Tibial nerve (tissue), 4 donors: ENCODE results near the gene ARMC8.

Experiments
- CTCF ChIP-seq, 5 experiments: fragments of 200-600 bp in 3 of 5; fragments of 450-650 bp in 2 of 5; sonication (generic) in 3 of 5; IDR thresholded peaks; one replicate each; pipeline ENCODE4 v1.5.1; 2016 to 2019; ENCODE audit warnings: antibody characterized with exemption in 5 of 5, mild to moderate bottlenecking in 3 of 5, moderate library complexity in 2 of 5
- EP300 ChIP-seq, 2 donors: sonication (generic); formaldehyde crosslinking; IDR thresholded peaks; one replicate each; pipeline ENCODE4 v1.6.1; 2017; ENCODE audit warnings: antibody characterized with exemption in 2 of 2, mild to moderate bottlenecking in 1 of 2
- POLR2A ChIP-seq, 2 donors: fragments of 450-650 bp; IDR thresholded peaks; one replicate each; pipeline ENCODE4 v1.6.1; 2017; ENCODE audit warnings: antibody characterized with exemption in 2 of 2, mild to moderate bottlenecking in 2 of 2, moderate library complexity in 2 of 2

- no peak for TF ChIP-seq EP300 (IDR thresholded peaks at IDR 0.05)
- no peak for TF ChIP-seq CTCF (IDR thresholded peaks at IDR 0.05)
- TF ChIP-seq POLR2A (IDR thresholded peaks at IDR 0.05), result no peak
These were observed 32.6 kb upstream of the ARMC8 start for GRCh38 chr3:138154534-138154933.
